HG03135 (cell line): ENCODE measurements around the gene TUBGCP3.
"Not testable (repeated sequence)": the region's sequence is repeated elsewhere in the genome, so short reads cannot be mapped to it uniquely, and the experiment has no call there.

Experiments
- ATAC-seq: cut with Tn5 transposase; IDR thresholded peaks from one replicate; pipeline ENCODE4 v1.9.1; 2021; ENCODE audit warnings: mild to moderate bottlenecking, moderate library complexity; ENCODE audit not compliant: unreplicated experiment

The TUBGCP3 gene

GRCh38 chr13:112486386-112487126 lies 101.4 kb downstream of the TUBGCP3 start:
- no peak for ATAC-seq

- ATAC-seq = not testable (repeated sequence)
These were observed 102.1 kb downstream of the TUBGCP3 start for GRCh38 chr13:112485814-112486213.

GRCh38 chr13:112483299-112483698 lies 104.7 kb downstream of the TUBGCP3 start:
- ATAC-seq = no peak

- ATAC-seq = no peak
These were observed 106.5 kb downstream of the TUBGCP3 start for GRCh38 chr13:112481458-112481857.

GRCh38 chr13:112479389-112479788 lies 108.6 kb downstream of the TUBGCP3 start:
- no peak for ATAC-seq

GRCh38 chr13:112477070-112477619 lies 110.8 kb downstream of the TUBGCP3 start:
- no peak for ATAC-seq

- ATAC-seq = no peak
These were observed 112.1 kb downstream of the TUBGCP3 start for GRCh38 chr13:112475889-112476288.

- ATAC-seq = no peak
These were observed 113.1 kb downstream of the TUBGCP3 start for GRCh38 chr13:112474869-112475268.

- ATAC-seq = no peak
These were observed 114.1 kb downstream of the TUBGCP3 start for GRCh38 chr13:112473818-112474217.

- ATAC-seq = no peak
These were observed 118.7 kb downstream of the TUBGCP3 start for GRCh38 chr13:112469071-112469745.

GRCh38 chr13:112468069-112468468 lies 119.9 kb downstream of the TUBGCP3 start:
- no peak for ATAC-seq

- ATAC-seq = no peak
These were observed 120.7 kb downstream of the TUBGCP3 start for GRCh38 chr13:112467236-112467635.

GRCh38 chr13:112466132-112467058 lies 121.6 kb downstream of the TUBGCP3 start:
- ATAC-seq = no peak

- no peak for ATAC-seq
These were observed 122.5 kb downstream of the TUBGCP3 start for GRCh38 chr13:112465251-112466131.

GRCh38 chr13:112464720-112465119 lies 123.2 kb downstream of the TUBGCP3 start:
- no peak for ATAC-seq

GRCh38 chr13:112462408-112462807 lies 125.5 kb downstream of the TUBGCP3 start:
- no peak for ATAC-seq

- no peak for ATAC-seq
These were observed 130.5 kb downstream of the TUBGCP3 start for GRCh38 chr13:112457485-112457884.

- no peak for ATAC-seq
These were observed 130.9 kb downstream of the TUBGCP3 start for GRCh38 chr13:112457081-112457480.

GRCh38 chr13:112456138-112457056 lies 131.6 kb downstream of the TUBGCP3 start:
- ATAC-seq = no peak
